Heart right ventricle (tissue), 16 donors: ENCODE results near the gene EPHB6. TPM values are rescaled to one million over a fixed set of nuclear protein-coding genes. Genes with fewer than 3 reads are reported as not detected.

Source experiments
- ATAC-seq, 8 donors: fragments of 200-7000 bp; cut with Tn5 transposase; one replicate each; pipeline ENCODE4 v1.9.1; 2020; ENCODE audit warnings: mild to moderate bottlenecking in 8 of 8, moderate library complexity in 8 of 8, moderate number of reproducible peaks in 1 of 8
- DNase-seq, 2 donors: peaks; one replicate each; pipeline ENCODE4 v3.0.0-alpha.2; 2020
- H3K27ac ChIP-seq, 10 donors: fragments of 200-600 bp; sonication (generic) in 2 of 10; one replicate each; pipeline versions ENCODE4 v1.5.0 to v1.8.0; 2020 to 2022; ENCODE audit warnings: mild to moderate bottlenecking in 3 of 10
- H3K27me3 ChIP-seq, 7 donors: fragments of 200-600 bp; one replicate each; pipeline ENCODE4 v1.8.0; 2021 to 2022; ENCODE audit warnings: mild to moderate bottlenecking in 2 of 7
- H3K36me3 ChIP-seq, 9 donors: fragments of 200-600 bp; sonication (generic) in 1 of 9; one replicate each; pipeline versions ENCODE4 v1.5.0 to v1.8.0; 2020 to 2022; ENCODE audit warnings: mild to moderate bottlenecking in 2 of 9
- H3K4me1 ChIP-seq, 9 donors: fragments of 200-600 bp; sonication (generic) in 1 of 9; one replicate each; pipeline versions ENCODE4 v1.5.0 to v1.8.0; 2020 to 2022; ENCODE audit warnings: mild to moderate bottlenecking in 4 of 9
- H3K4me3 ChIP-seq, 10 donors: fragments of 200-600 bp; sonication (generic) in 2 of 10; one replicate each; pipeline versions ENCODE4 v1.5.0 to v1.8.0; 2020 to 2022; ENCODE audit warnings: mild to moderate bottlenecking in 7 of 10, moderate library complexity in 2 of 10
- H3K9me3 ChIP-seq, 11 donors: fragments of 200-600 bp in 10 of 11; sonication (generic) in 2 of 11; one replicate each; pipeline versions ENCODE4 v1.5.0 to v1.8.0; 2013 to 2022; ENCODE audit warnings: mild to moderate bottlenecking in 2 of 11, control low read depth in 1 of 11, moderate library complexity in 1 of 11
- CTCF ChIP-seq, 9 donors: fragments of 200-600 bp; sonication (generic) in 2 of 9; IDR thresholded peaks; one replicate each; pipeline versions ENCODE4 v1.5.0 to v1.8.0; 2021 to 2022; ENCODE audit warnings: antibody characterized with exemption in 9 of 9, mild to moderate bottlenecking in 5 of 9, moderate library complexity in 1 of 9
- WGBS, 2 donors: extraction: QIAGEN DNeasy Blood & Tissue Kit; methylation state at CpG; one replicate each; pipeline ENCODE4 v1.1.7; 2013; ENCODE audit warnings: inconsistent platforms in 1 of 2; 5-methylcytosine and 5-hydroxymethylcytosine counted together
- intact Hi-C, 10 donors: fragments of 100-400 bp; cut with DNase I; formaldehyde crosslinking; loops; one replicate each; pipeline versions ENCODE4 v1.11.1 to v1.14.2; 2022
- long read RNA-seq, 3 donors: library from polyadenylated mRNA; unstranded; transcript quantifications; one replicate each; pipeline ENCODE4 v2.0.0, GENCODE V29; 2020 to 2021
- polyA plus RNA-seq, 2 donors: library from polyadenylated mRNA; stranded (reverse); fragments of 200-250 nt; gene quantifications; one replicate each; pipeline ENCODE4 v1.2.3, GENCODE V29; 2013
- total RNA-seq, 10 donors: library from RNA; stranded (reverse); fragmentation: NEBNext Ultra II Directional in 3 of 10; extraction: Animal tissue kit (Norgen Biotek cat#: 25700) in 3 of 10; gene quantifications; one replicate each; pipeline versions ENCODE4 v1.2.1 to v1.2.4, GENCODE V29; 2021 to 2023
- donor health status: Arrhythmogenic right ventricular cardiomyopathy.
- donor health status: ischemic (EF 13 %, LVEDD 7.1; RV severe dilation, severe dysfunction).
- donor health status: healthy with polysubstance abuse.
- donor health status: DM: no; HTN: yes; CAD: no.
- donor health status: DM: no; HTN: no; CAD: no.
- donor health status: ischemic (EF 25% LVEDD 6.9; RV normal size, moderate dysfunction).
- donor health status: ischemic (EF 25% LVEDD 5.7; RV mildly dilated, moderate dysfunction).
- donor health status: healthy.
- donor health status: DM: yes; HTN: yes; CAD: no.
- donor health status: Ischemic cardiomyopathy.
- donor health status: ischemic (EF 35%, LVEDD 5.7; RV mildly dilated, moderate dysfunction).
- donor health status: nonischemic (EF 11% LVEDD 7.7; RV severe dilation, severe dysfunction).
- donor health status: DM: yes; HTN: yes; CAD: no.
- donor health status: PGD.
- donor health status: ischemic (EF 29% LVEDD 5.4; RV normal size, mild dysfunction).
- donor health status: nonischemic (EF 23%, LVEDD 6.1; RV moderate dilation, normal function).

EPHB6 gene
- total RNA-seq = 1 to 10 TPM in 8 of 10 donors, under 1 TPM in 2; 0.55 to 5.4 (median 2.6) TPM
- polyA plus RNA-seq = 10 to 100 TPM in 1 of 2 donors, 1 to 10 TPM in 1; 1.9 to 14.9 TPM
- long read RNA-seq, donor 1, partial matches to known transcripts = 8 of 11 reads
- long read RNA-seq, donor 1, other reads (novel, unspliced or antisense) = 3 of 11 reads
- long read RNA-seq, donor 2, partial matches to known transcripts = 3 of 5 reads
- long read RNA-seq, donor 2, other reads (novel, unspliced or antisense) = 2 of 5 reads
- long read RNA-seq, donor 3, partial matches to known transcripts = 3 of 5 reads
- long read RNA-seq, donor 3, other reads (novel, unspliced or antisense) = 2 of 5 reads

- ATAC-seq = peak; percentile 76 to 91 (median 84)
- Histone ChIP-seq H3K27ac (peak within 1 kb of the TSS in 9 of 10 donors; percentile 14 to 84 (median 56)), H3K4me1 (peaks cover 0 to 24% (median 17%) of the 10 kb centered on the region in 9 donors), H3K9me3 (no peaks in the 10 kb centered on the region), H3K27me3 (peaks cover 0 to 18% (median 11%) of the 10 kb centered on the region in 7 donors), H3K36me3 (no peaks in the 10 kb centered on the region), H3K4me3 (peak within 1 kb of the TSS; percentile 53 to 75 (median 70))
- intact Hi-C loops = loop anchor here (1.0 to 10.0 kb wide), 9 partner anchors 148 to 363 kb away; no protein-coding TSS in a partner anchor
- no peak for TF ChIP-seq CTCF (IDR thresholded peaks at IDR 0.05)
- WGBS, 2 donors = 1% methylated on average over 57 to 70 of the region's 70 CpGs
- DNase-seq = peak; percentile 84 to 86
Observed at GRCh38 chr7:142854372-142855113, at the start of gene EPHB6. Gene EPHB6 (plus strand): TSS chr7:142855076. CDS start chr7:142863228, 8,152 bp downstream.

GRCh38 chr7:142805350-142806021 lies 49.4 kb upstream of the EPHB6 start:
- ATAC-seq = no peak
- 84 to 85% methylated on average over 3 of the region's 3 CpGs for WGBS, 2 donors
- H3K27me3 ChIP-seq = peaks cover 0 to 60% (median 21%) of the 10 kb centered on the region in 7 donors
- H3K9me3 ChIP-seq = no peaks in the 10 kb centered on the region
- H3K36me3 ChIP-seq = peaks cover 0 to 3% (median 0%) of the 10 kb centered on the region in 9 donors
- H3K4me3 ChIP-seq = no peak overlapping the region
- TF ChIP-seq CTCF (IDR thresholded peaks at IDR 0.05) = no peak
- DNase-seq = no peak
- peaks cover 0 to 4% (median 0%) of the 10 kb centered on the region in 9 donors for H3K4me1 ChIP-seq
- intact Hi-C loops = no loop called here
- peak overlapping the region in 1 of 10 donors; percentile 86 for H3K27ac ChIP-seq

GRCh38 chr7:142806022-142806356 lies 48.9 kb upstream of the EPHB6 start:
- no peak for ATAC-seq
- intact Hi-C loops = no loop called here

More at GRCh38 chr7:142806022-142806356, 48.9 kb upstream of the EPHB6 start:
- H3K36me3 ChIP-seq = peaks cover 0 to 3% (median 0%) of the 10 kb centered on the region in 9 donors
- peak overlapping the region in 1 of 10 donors; percentile 86 for H3K27ac ChIP-seq
- H3K27me3 ChIP-seq = peaks cover 0 to 58% (median 21%) of the 10 kb centered on the region in 7 donors
- H3K4me3 ChIP-seq = no peak overlapping the region
- WGBS, 2 donors = 26 to 28% methylated on average over 2 of the region's 2 CpGs
- H3K4me1 ChIP-seq = peaks cover 0 to 4% (median 0%) of the 10 kb centered on the region in 9 donors
- TF ChIP-seq CTCF (IDR thresholded peaks at IDR 0.05) = no peak
- H3K9me3 ChIP-seq = no peaks in the 10 kb centered on the region
- no peak for DNase-seq
